HG03064 (cell line): Measurements from ENCODE around the gene FOXD3.

Source experiments
- ATAC-seq: cut with Tn5 transposase; IDR thresholded peaks from one replicate; pipeline ENCODE4 v1.9.1; 2021; ENCODE audit warnings: low read depth; ENCODE audit not compliant: unreplicated experiment

Gene FOXD3

GRCh38 chr1:63320022-63320721 is 2.2 kb upstream of the FOXD3 start:
- no peak for ATAC-seq

GRCh38 chr1:63321066-63321784 is 1.1 kb upstream of the FOXD3 start:
- ATAC-seq: no peak

- ATAC-seq: no peak
Observed at GRCh38 chr1:63321785-63322113, 618 bp upstream of the FOXD3 start.

DNA sequence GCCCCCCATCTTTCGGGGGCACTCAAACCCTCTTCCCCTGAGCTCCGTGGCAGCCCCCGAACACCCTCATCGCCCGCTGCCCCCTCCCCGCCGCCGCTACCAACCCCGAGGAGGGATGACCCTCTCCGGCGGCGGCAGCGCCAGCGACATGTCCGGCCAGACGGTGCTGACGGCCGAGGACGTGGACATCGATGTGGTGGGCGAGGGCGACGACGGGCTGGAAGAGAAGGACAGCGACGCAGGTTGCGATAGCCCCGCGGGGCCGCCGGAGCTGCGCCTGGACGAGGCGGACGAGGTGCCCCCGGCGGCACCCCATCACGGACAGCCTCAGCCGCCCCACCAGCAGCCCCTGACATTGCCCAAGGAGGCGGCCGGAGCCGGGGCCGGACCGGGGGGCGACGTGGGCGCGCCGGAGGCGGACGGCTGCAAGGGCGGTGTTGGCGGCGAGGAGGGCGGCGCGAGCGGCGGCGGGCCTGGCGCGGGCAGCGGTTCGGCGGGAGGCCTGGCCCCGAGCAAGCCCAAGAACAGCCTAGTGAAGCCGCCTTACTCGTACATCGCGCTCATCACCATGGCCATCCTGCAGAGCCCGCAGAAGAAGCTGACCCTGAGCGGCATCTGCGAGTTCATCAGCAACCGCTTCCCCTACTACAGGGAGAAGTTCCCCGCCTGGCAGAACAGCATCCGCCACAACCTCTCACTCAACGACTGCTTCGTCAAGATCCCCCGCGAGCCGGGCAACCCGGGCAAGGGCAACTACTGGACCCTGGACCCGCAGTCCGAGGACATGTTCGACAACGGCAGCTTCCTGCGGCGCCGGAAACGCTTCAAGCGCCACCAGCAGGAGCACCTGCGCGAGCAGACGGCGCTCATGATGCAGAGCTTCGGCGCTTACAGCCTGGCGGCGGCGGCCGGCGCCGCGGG is 837 bp downstream of the FOXD3 start:
- no peak for ATAC-seq

DNA sequence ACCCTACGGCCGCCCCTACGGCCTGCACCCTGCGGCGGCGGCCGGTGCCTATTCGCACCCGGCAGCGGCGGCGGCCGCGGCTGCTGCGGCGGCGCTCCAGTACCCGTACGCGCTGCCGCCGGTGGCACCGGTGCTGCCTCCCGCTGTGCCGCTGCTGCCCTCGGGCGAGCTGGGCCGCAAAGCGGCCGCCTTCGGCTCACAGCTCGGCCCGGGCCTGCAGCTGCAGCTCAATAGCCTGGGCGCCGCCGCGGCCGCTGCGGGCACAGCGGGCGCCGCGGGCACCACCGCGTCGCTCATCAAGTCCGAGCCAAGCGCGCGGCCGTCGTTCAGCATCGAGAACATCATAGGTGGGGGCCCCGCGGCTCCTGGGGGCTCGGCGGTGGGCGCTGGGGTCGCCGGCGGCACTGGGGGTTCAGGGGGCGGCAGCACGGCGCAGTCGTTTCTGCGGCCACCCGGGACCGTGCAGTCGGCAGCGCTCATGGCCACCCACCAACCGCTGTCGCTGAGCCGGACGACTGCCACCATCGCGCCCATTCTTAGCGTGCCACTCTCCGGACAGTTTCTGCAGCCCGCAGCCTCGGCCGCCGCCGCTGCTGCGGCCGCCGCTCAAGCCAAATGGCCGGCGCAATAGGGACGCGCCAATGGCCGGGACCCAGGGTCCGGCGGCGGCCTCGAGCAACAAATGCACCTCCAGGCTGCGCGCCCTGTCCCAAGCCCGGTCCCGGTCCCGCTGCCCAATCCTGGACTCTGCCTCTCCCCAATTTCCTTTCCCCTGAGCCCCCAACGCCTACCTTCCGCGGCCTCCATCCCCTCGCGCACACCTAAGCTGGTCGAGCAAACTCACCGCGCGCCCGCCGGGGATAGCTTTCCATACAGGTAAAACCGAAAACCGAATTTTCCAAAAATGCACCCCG is 1.8 kb downstream of the FOXD3 start:
- ATAC-seq: no peak

DNA sequence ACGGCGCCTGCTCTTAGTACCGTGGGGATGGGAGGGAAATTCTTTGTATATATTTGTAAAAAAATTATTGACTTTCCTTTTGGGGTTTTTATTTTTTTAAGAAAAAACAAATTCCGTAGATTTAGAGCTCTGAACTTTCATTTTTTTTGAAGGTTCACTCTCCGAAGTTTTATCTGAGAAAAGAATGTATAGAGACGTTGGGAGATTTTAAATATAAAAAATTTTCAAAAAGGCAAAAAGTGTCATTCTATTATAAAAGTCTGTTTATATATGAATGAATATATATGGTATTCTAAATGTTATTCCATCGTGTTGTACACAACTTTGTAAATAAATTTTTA is 2.4 kb downstream of the FOXD3 start:
- no peak for ATAC-seq

DNA sequence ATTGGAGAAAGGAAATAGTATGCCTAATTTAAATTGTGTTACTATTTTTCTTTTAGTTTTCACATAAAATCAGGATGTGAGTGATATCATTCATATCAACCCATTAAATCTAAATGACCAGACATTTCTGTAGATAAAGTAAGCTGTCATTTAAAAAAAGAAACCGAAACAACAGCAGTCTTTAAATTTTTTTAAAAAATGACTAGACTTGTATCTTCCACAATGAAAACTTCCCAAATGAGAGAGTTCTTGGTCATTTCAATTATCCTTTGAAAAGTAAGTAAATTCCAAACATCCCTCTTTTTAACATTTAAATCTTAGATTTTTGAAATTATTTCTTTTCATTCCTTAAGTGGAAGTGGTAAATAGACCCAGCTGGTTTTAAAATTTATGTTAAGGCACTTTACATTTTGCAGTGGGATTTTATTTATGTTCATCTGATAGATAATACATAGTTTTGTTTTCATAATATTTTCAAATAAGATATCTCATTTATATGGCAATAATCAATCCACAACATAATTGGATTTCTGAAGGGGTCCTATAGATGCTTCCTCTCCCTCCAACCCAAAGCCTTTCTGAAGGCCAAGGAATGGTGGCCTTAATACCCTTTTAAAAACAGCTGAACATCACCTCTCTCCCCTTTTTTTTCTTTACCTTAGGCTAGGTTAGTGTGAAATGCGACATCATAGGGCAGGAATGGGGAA is 3.1 kb downstream of the FOXD3 start:
- ATAC-seq: no peak

- ATAC-seq: no peak
Observed at GRCh38 chr1:63326106-63326472, 3.7 kb downstream of the FOXD3 start.

GRCh38 chr1:63326473-63327380 is 4.4 kb downstream of the FOXD3 start:
- ATAC-seq: no peak

- no peak for ATAC-seq
Observed at GRCh38 chr1:63327417-63328054, 5.2 kb downstream of the FOXD3 start.

DNA sequence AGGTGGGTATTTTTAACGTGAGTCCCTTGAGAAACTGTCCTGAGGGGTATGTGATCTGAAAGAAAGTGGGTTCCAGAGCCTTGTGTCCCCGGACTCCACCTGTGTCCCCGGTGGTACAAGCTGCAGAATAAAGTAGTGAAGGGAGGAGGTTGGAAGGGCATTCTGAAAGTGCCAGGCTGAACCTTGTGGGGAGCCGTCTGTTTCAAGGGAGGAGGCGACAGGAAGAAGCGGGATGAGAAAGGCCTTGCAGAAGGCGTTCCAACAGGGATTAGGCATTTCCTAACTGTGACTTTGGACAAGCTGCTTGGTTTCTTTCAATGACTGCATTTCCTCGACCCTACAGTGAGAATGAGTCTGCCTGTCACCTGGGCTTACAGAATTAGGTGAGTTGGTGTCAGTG is 5.8 kb downstream of the FOXD3 start:
- ATAC-seq: no peak

GRCh38 chr1:63328781-63329180 is 6.4 kb downstream of the FOXD3 start:
- ATAC-seq: no peak

GRCh38 chr1:63329621-63330330 is 7.4 kb downstream of the FOXD3 start:
- no peak for ATAC-seq

- no peak for ATAC-seq
Observed at GRCh38 chr1:63330331-63330916, 8.1 kb downstream of the FOXD3 start.

GRCh38 chr1:63342402-63342801 is 20.0 kb downstream of the FOXD3 start:
- no peak for ATAC-seq

- no peak for ATAC-seq
Observed at GRCh38 chr1:63343922-63344321, 21.6 kb downstream of the FOXD3 start.

DNA sequence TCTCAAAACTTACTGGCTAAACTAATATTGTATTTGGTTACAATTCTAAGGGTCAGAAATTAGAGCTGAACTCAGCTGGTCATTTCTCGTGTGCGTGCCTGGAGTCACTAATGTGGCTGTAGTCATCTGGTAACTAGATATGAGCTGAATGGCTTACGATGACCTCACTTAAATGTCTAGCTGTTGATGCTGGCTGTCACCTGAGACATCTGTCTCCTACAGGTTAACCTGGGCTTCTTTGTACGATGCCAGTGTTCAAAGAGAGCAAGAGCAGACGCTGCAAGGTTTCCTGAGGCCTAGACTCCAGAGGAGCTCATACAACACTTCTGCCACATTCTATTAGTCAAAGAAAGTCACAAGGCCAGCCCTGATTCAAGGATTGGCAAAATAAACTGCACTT is 28.0 kb downstream of the FOXD3 start:
- ATAC-seq: no peak
